HG02759 (cell line): ENCODE data around the gene BLOC1S2.
"Not testable (repeated sequence)": the region's sequence is repeated elsewhere in the genome, so short reads cannot be mapped to it uniquely, and the experiment has no call there.

Source experiments
- ATAC-seq: cut with Tn5 transposase; IDR thresholded peaks from one replicate; pipeline ENCODE4 v1.9.1; 2021; ENCODE audit warnings: mild to moderate bottlenecking, moderate library complexity; ENCODE audit not compliant: unreplicated experiment

The BLOC1S2 gene

DNA sequence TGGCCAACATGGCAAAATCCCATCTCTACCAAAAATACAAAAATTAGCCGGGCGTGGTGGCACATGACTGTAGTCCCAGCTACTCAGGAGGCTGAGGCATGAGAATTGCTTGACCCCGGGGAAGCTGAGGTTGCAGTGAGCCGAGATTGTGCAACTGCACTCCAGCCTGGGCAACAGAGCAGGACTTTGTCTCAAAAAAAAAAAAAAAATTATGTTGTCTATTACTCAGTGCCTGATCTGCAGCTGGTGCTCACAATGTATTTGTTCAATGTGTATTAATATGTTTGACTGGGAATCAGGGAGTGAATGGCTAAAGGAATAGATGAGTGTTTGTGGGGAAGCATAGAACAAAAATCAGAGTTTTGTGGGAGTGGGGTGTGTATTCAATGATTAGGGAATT lies 5.8 kb upstream of the BLOC1S2 start:
- ATAC-seq = not testable (repeated sequence)

GRCh38 chr10:100291356-100291755 lies 4.9 kb upstream of the BLOC1S2 start:
- ATAC-seq = no peak

DNA sequence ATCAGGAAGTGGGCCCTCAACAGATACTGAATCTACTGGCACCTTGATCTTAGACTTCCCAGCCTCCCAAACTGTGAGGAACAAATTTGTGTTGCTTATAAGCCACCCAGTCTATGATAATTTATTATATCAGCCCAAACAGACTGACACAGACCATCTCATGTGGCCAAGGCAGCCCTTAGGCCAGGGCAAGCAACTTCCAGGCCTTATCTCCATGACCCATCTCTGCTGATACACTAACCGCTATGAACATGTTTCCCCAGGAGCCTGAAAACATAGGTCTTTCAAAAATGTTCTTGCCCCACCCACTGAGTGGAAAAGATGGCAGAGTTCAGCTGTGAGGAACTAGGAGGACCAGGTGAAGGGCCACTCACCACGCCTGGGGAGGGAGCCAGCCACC lies 3.2 kb upstream of the BLOC1S2 start:
- ATAC-seq = no peak

GRCh38 chr10:100288196-100288595 lies 1.7 kb upstream of the BLOC1S2 start:
- no peak for ATAC-seq

GRCh38 chr10:100287756-100288155 lies 1.3 kb upstream of the BLOC1S2 start:
- no peak for ATAC-seq

- not testable (repeated sequence) for ATAC-seq
Observed at GRCh38 chr10:100285326-100285725, 1.2 kb downstream of the BLOC1S2 start.

- ATAC-seq = no peak
Observed at GRCh38 chr10:100282907-100283306, 3.6 kb downstream of the BLOC1S2 start.

DNA sequence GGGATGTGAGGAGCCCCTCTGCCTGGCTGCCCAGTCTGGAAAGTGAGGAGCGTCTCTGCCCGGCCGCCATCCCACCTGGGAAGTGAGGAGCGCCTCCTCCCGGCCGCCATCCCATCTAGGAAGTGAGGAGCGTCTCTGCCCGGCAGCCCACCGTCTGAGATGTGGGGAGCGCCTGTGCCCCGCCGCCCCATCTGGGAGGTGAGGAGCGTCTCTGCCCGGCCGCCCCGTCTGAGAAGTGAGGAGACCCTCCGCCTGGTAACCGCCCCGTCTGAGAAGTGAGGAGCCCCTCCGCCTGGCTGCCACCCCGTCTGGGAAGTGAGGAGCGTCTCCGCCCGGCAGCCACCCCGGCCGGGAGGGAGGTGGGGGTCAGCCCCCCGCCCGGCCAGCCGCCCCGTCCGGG lies 9.5 kb downstream of the BLOC1S2 start:
- not testable (repeated sequence) for ATAC-seq

- peak; percentile 83 for ATAC-seq
Observed at GRCh38 chr10:100267239-100268104, 19.0 kb downstream of the BLOC1S2 start, which contains the start of gene CWF19L1. CWF19L1 (minus strand) TSS chr10:100267638; CDS start chr10:100267593, 45 bp downstream.

- no peak for ATAC-seq
Observed at GRCh38 chr10:100265821-100266485, 20.5 kb downstream of the BLOC1S2 start.

GRCh38 chr10:100254191-100254590 lies 32.3 kb downstream of the BLOC1S2 start:
- no peak for ATAC-seq

- no peak for ATAC-seq
Observed at GRCh38 chr10:100253041-100253440, 33.4 kb downstream of the BLOC1S2 start.

- ATAC-seq = no peak
Observed at GRCh38 chr10:100248820-100249219, 37.7 kb downstream of the BLOC1S2 start.

DNA sequence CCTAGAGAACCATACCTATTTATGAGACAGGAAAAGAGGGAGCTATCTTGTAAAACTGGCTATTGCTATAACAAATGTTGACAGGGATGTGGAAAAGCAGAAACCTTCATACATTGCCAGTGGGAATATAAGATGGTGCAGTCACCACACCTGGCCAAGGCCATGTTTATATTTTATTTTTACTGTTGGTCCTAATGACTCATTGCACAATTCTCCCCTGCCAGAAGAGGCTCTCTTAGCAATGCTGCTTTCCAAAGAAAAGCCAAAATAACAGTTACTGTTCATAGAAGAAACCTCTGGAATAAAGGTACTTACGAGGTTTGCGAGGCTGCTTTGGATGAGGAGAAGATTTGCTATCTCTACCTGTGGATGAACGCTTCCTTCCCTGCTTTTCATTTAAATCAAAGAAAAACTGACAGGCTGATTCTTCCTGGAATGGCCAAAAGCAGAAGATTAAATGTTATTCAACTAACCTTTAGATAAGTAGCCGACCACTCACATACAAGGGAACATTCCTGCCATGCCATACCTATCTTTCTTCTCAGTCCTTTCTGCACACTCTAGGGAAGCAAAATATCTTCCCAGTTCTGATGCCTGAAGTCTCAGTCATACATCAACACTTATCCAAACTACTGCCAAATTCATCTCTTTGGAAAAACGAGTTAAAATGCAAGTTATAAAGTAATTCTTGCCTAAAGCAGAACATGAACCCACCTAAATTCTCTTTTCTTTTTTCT lies 40.8 kb downstream of the BLOC1S2 start:
- no peak for ATAC-seq

- no peak for ATAC-seq
Observed at GRCh38 chr10:100239851-100240250, 46.6 kb downstream of the BLOC1S2 start.

GRCh38 chr10:100238429-100238828 lies 48.1 kb downstream of the BLOC1S2 start:
- no peak for ATAC-seq

- no peak for ATAC-seq
Observed at GRCh38 chr10:100232101-100232500, 54.4 kb downstream of the BLOC1S2 start.

GRCh38 chr10:100229819-100230422 lies 56.6 kb downstream of the BLOC1S2 start:
- no peak for ATAC-seq

GRCh38 chr10:100223879-100224278 lies 62.6 kb downstream of the BLOC1S2 start:
- ATAC-seq = no peak
